Right atrium auricular region (tissue), 2 donors: ENCODE measurements around the gene SEMA5A. TPM values are rescaled to one million over a fixed set of nuclear protein-coding genes. Genes with fewer than 3 reads are reported as not detected.

Experiments
- DNase-seq: peaks from one replicate; pipeline ENCODE4 v3.0.0-alpha.2; 2019; ENCODE audit warnings: low spot score
- H3K27ac ChIP-seq, 2 donors: fragments of 200-600 bp; sonication (generic); 1 replicate in 1 of 2; 2 replicates in 1 of 2; pipeline ENCODE4 v1.5.1; 2016 to 2019
- H3K27me3 ChIP-seq, 2 donors: fragments of 200-600 bp; sonication (generic); one replicate each; pipeline versions ENCODE4 v1.5.1 to v1.6.0; 2017 to 2019
- H3K36me3 ChIP-seq: fragments of 200-600 bp; sonication (generic); one replicate; pipeline ENCODE4 v1.5.1; 2016
- H3K4me1 ChIP-seq, 2 donors: fragments of 200-600 bp; sonication (generic); one replicate each; pipeline versions ENCODE4 v1.5.1 to v1.6.0; 2017 to 2019
- H3K4me3 ChIP-seq, 2 donors: fragments of 200-600 bp; sonication (generic); 1 replicate in 1 of 2; 2 replicates in 1 of 2; pipeline ENCODE4 v1.5.1; 2017 to 2019; ENCODE audit warnings: mild to moderate bottlenecking in 1 of 2, moderate library complexity in 1 of 2
- H3K9me3 ChIP-seq, 2 donors: fragments of 200-600 bp; sonication (generic); one replicate each; pipeline ENCODE4 v1.5.1; 2019
- CTCF ChIP-seq, 2 donors: fragments of 200-600 bp; sonication (generic); IDR thresholded peaks; one replicate each; pipeline ENCODE4 v1.5.1; 2019; ENCODE audit warnings: antibody characterized with exemption in 2 of 2
- total RNA-seq, 2 donors: library from RNA; depleted of rRNA; stranded (reverse); fragments of >200 nt; gene quantifications; one replicate each; pipeline ENCODE4 v1.1.0, GENCODE V29; 2016

SEMA5A gene
- total RNA-seq, 2 donors from 2014 or later: 14.1 to 26.2 TPM

- H3K27me3 ChIP-seq: no peaks in the 10 kb centered on the region
- no peaks in the 10 kb centered on the region for H3K36me3 ChIP-seq
- no peak for DNase-seq
- H3K4me1 ChIP-seq: peaks cover 0 to 12% of the 10 kb centered on the region in 2 donors
- H3K9me3 ChIP-seq: no peaks in the 10 kb centered on the region
- H3K4me3 ChIP-seq: no peak overlapping the region
- no peak for TF ChIP-seq CTCF (IDR thresholded peaks at IDR 0.05)
- H3K27ac ChIP-seq: no peak overlapping the region
These were observed 169.3 kb downstream of the SEMA5A start for GRCh38 chr5:9376363-9377117.

GRCh38 chr5:9375756-9376155 lies 170.1 kb downstream of the SEMA5A start:
- DNase-seq: no peak
- no peaks in the 10 kb centered on the region for H3K9me3 ChIP-seq
- no peak for TF ChIP-seq CTCF (IDR thresholded peaks at IDR 0.05)
- H3K4me1 ChIP-seq: peaks cover 0 to 12% of the 10 kb centered on the region in 2 donors
- H3K27me3 ChIP-seq: no peaks in the 10 kb centered on the region
- H3K27ac ChIP-seq: no peak overlapping the region
- H3K4me3 ChIP-seq: no peak overlapping the region
- no peaks in the 10 kb centered on the region for H3K36me3 ChIP-seq

- peaks cover 0 to 12% of the 10 kb centered on the region in 2 donors for H3K4me1 ChIP-seq
These were observed 171.8 kb downstream of the SEMA5A start for GRCh38 chr5:9374025-9374424.

GRCh38 chr5:9373571-9373970 lies 172.3 kb downstream of the SEMA5A start:
- Histone ChIP-seq H3K4me3 (no peak overlapping the region), H3K27me3 (no peaks in the 10 kb centered on the region), H3K9me3 (peaks cover 0 to 3% of the 10 kb centered on the region in 2 donors), H3K27ac (no peak overlapping the region), H3K4me1 (peaks cover 0 to 12% of the 10 kb centered on the region in 2 donors), H3K36me3 (no peaks in the 10 kb centered on the region)
- no peak for DNase-seq
- TF ChIP-seq CTCF (IDR thresholded peaks at IDR 0.05): no peak

More at GRCh38 chr5:9374025-9374424, 171.8 kb downstream of the SEMA5A start:
- H3K27ac ChIP-seq: no peak overlapping the region
- no peaks in the 10 kb centered on the region for H3K36me3 ChIP-seq
- no peak for TF ChIP-seq CTCF (IDR thresholded peaks at IDR 0.05)
- DNase-seq: no peak
- H3K9me3 ChIP-seq: peaks cover 0 to under 1% of the 10 kb centered on the region in 2 donors
- H3K4me3 ChIP-seq: no peak overlapping the region
- no peaks in the 10 kb centered on the region for H3K27me3 ChIP-seq

- DNase-seq: no peak
- peaks cover 0 to 3% of the 10 kb centered on the region in 2 donors for H3K9me3 ChIP-seq
- H3K36me3 ChIP-seq: no peaks in the 10 kb centered on the region
- H3K4me3 ChIP-seq: no peak overlapping the region
- no peaks in the 10 kb centered on the region for H3K27me3 ChIP-seq
- no peak overlapping the region for H3K27ac ChIP-seq
- TF ChIP-seq CTCF (IDR thresholded peaks at IDR 0.05): no peak
- peaks cover 0 to 12% of the 10 kb centered on the region in 2 donors for H3K4me1 ChIP-seq
These were observed 175.6 kb downstream of the SEMA5A start for GRCh38 chr5:9370256-9370655.
